ENCODE data around the gene SLC17A7.

Gene SLC17A7

GRCh38 chr19:49443366-49444099 lies 2.2 kb upstream of the SLC17A7 start:
- peak; percentile 98 for DNase-seq

- peak; percentile 73 for DNase-seq
Observed at GRCh38 chr19:49442771-49443365, 1.5 kb upstream of the SLC17A7 start.

- no peak for DNase-seq
Observed at GRCh38 chr19:49442354-49442753, 1.0 kb upstream of the SLC17A7 start.

- no peak for DNase-seq
Observed at GRCh38 chr19:49441960-49442350, 628 bp upstream of the SLC17A7 start.

DNA sequence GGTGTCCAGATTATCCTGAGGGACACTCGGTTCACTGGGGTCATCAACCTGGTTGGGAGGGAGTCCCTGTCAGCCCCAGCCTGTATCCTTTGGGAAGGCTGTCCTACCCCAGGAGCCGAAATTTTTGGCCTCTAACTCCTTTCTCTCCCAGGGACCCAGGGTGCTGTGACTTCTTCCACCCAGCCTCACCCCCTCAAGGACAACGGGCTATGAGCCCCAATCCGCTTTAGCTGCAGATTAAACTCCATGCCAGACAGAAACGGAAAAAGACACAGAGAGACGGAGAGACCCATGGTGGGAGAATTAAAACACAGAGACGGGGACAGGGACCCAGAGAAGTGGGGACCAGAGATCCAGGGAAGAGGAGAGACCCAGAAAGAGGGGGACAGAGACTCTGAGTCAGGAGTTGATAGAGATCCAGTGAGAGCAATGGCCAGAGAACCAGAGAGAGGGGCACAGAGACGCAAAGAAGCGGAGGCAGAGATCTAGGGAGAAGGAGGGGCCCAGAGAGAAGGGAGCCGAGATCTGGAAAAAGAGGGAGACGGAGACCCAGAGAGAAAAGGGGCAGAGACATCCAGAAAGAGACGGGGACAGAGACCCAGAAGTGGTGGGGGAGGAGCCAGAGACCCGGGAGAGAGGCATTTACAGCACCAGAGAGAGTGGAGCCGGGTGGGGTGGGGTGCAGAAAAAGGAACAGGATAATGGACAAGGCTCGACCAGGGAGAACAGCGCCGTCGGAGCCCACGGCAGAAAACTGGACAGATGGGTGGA lies 703 bp downstream of the SLC17A7 start:
- DNase-seq = no peak

DNA sequence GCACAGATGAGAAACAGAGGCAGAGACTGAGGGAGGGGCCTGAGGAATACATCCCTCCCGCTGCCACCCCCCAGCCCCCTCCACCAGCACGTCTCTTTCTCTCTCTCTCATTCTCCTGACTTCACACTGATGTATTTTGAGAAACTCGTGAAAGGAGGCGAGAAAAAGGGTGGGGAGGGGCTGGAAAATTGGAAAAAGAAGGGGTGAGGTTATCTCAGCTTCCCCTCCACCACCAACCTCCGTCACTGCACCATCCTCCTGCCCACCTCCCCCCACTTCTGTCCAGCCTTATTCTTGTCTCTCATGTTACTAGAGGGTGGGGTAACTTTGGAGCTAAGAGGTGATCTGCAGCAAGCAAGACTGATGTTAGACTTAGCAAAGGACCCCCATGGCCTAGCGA lies 1.5 kb downstream of the SLC17A7 start:
- DNase-seq = no peak

DNA sequence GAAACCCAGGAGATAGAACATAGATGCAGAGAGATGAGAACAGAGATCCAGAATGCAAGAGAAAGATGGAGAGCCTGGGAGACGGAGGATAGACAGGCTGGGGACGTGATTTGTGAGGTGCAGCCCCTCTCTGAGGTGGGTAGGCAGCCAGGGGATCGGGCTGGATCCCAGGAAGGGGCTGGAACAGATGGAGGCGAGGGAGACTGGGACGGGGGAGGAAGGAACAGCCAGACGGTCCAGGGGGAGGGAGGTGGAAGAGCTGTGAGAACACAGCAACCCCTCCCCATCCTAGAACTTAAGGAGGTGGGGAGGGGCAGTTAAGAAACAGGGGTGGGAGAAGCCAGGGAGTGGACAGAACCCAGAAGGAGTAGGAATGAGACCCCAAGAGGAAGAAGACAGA lies 3.1 kb downstream of the SLC17A7 start:
- no peak for DNase-seq

GRCh38 chr19:49437231-49437630 lies 4.1 kb downstream of the SLC17A7 start:
- DNase-seq = no peak

DNA sequence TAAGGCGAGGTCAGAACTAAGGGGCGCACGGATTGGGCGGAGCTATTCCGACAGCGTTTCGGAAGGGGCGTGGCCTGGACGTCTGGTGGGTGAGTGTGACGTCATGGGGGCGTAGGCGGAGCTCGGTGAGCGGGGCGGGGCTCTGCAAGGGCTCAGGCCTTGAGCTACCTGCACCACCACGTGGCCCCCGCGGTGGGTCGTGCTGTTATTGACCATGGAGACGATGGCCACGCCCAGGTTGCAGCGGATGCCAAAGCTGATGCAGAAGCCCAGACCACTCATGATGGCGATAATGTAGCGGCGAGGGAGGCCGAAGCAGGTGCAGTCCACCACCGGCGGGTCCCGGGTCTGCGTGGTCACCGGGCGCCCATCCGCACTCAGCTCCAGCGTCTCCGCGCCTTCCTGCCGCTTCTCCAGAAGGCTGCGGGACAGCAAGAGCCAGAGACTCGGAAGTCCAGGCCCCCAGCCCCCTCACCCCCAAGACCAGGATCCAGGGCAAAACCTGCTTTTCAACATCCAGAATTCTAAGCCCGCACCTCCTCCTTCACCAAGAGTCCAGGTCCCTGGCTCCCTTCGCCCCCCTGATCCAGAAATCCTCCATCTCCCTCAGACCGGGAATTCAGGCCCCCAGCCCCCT lies 4.8 kb downstream of the SLC17A7 start:
- peak; percentile 77 for DNase-seq

- no peak for DNase-seq
Observed at GRCh38 chr19:49435670-49436069, 5.7 kb downstream of the SLC17A7 start.

DNA sequence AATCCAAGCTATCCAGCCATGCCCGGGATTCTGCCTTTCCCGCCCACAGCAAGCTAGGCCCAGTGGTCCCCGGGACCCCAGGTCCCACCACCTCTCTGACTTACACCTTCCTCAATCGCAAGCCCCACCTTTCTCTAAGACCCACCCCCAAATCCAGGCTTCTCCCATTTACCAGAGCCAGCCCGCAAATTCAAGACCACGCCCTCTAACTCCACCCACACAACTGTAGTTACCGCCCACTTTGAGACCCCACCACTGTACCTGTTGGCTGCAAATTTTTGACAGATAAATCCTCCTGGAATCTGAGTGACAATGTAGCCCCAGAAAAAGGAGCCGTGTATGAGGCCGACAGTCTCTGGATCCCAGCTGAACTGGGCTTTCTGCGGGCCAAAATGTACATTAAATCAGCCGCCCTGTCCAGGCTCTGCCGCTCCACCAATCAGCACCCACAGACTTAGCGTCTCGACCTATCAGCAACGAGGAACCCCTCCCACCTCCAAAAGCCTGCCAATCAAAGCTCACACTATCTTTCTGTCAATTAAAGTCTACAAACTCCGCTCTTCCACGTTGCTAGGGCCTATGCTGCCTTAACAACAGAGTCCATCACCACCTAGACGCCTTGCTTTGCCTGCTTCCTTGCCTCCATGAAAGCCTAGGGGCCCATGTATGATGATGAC lies 6.3 kb downstream of the SLC17A7 start:
- DNase-seq = no peak

- DNase-seq = no peak
Observed at GRCh38 chr19:49433240-49433901, 8.0 kb downstream of the SLC17A7 start.

DNA sequence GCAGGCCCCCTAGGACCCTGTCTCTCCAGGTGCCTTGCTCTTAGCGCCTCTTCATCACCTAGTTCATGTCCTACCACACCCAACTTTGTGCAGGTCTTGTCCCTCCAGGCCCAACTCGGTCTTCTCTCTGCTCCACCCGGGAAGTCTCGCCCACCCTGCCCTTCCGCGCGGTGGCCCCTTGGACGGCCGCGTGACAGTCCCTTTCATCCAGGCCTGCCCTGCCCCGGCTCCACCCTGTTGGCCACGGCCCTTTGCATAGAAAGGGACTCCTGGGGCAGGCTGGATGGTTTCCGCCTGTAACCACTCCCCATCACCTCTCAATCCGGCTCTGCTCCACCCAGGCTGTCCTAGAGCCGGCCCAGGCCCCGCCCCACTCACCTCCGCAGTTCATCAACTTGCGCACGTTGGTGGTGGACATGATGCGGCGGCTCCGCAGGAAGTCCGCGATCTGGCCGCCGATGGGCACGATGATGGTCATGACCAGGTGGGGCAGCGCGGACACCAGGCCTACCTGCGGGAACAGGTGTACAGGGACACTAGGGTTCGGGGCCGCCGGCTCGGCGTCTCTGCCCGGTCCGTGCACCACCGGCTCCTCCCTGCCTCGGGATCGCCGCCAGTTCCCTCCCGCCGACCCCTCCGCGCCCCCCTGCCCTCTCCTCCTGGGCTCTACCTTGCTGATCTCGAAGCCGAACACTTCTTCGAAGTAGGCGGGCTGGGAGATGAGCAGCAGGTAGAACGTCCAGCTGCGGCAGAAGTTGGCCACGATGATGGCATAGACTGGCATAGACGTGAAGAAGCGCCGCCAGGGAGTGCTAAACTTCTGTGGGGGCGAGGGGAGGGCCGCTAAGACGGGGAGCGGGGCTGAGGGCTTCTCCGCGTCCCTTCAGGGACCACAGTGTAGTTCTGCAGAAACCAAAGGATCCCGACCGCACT lies 8.9 kb downstream of the SLC17A7 start:
- peak; percentile 43 for DNase-seq

- DNase-seq = peak; percentile 52
Observed at GRCh38 chr19:49431330-49431749, 10.0 kb downstream of the SLC17A7 start.

DNA sequence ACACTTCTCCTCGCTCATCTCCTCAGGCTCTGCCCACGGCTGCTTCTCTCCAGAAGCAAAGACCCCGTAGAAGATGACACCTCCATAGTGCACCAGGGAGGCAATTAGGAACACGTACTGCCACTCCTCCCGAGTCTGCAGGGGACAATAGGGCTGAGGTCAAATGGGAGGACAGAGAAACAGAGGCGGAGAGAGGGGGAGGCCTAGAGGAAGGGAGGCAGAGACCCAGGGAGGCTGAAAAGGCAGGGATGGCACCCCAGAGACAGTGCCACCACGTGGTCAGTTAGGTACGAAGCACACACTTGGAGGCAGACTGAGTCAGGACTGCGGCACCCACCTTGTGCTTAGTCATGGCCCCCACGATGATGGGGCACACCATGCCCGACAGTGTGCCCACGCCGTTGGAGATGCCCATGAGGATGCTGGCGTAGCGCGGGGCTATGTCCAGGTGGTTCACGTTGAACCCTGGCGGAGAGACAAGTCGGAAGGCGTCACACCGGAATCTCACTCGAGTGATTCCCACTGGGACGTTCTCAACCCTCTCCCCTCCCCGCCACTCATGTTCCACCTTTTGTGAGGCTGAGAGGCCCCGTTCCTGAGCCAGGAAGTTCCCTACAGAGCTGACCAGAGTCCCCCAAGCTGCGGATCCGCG lies 10.5 kb downstream of the SLC17A7 start:
- DNase-seq = peak; percentile 65

- no peak for DNase-seq
Observed at GRCh38 chr19:49430172-49430677, 11.1 kb downstream of the SLC17A7 start.

DNA sequence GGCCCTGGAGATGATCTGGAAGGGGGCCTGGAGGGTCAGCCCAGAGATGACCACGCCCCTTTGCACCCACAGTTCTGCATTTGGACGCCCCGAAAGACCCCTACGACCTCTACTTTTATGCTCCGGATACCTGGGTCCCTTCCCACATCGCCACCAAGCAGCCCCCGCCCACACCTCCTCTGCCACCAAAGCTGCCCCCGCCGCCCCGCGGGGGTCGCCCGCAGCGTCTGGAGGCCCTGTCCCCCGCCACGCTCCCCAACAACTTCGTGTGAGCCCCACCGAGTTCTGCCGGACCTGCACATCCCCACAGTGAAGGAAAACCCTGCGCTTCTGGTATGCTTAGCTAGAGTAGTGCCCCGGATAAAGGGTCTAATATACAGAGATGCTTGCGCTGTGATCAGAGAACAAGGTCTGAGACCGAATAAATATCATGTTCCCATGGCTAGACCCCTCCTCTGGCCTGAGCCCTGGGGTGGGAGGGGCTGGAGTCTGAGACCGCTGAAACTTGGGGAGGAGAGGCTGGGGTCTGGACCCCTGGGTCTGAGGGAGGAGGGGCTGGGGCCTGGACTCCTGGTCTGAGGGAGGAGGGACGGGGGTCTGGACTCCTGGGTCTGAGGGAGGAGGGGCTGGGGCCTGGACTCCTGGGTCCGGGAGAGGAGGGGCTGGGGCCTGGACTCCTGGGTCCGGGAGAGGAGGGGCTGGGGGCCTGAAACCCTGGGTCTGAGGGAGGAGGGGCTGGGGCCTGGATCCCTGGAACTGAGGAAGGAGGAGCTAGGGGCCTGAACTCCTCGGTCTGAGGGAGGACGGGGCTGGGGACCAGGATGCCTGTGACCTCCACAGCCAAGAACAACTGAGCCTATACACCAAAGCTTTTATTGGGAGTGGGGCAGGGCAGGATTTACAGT lies 12.5 kb downstream of the SLC17A7 start:
- DNase-seq = no peak

DNA sequence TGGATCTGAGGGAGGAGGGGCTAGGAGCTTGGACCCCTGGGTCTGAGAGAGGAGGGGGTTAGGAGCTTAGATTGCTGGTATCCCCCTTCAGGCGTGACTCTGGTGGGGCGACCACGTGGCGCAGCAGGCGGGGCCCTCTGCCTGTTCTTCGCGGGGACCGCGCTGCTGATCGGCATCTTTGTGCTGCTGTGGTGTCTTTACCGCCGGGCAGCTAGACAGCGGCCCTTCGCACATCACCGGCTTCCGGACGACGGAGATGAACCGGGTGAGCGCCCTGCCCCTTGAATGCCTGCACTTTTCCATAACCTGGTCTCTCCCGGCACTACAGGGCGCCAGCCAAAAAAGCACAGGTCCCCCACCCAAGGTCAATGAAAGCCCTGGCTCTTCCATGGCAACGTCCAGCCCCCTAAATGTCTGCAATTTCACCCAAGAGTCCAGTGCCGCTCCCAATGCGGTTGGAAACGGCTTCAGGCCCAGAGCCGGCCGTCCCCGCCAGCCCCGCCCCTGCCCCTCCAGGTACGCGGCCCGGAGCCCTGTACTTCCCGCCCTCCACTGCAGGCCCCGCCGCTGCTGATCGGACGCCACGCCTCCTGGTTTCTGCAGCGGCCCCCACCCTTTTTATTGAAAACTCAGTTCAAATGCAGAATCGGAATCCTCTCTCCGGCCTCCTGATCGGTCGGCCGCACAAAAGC lies 13.3 kb downstream of the SLC17A7 start:
- DNase-seq = peak; percentile 67

DNA sequence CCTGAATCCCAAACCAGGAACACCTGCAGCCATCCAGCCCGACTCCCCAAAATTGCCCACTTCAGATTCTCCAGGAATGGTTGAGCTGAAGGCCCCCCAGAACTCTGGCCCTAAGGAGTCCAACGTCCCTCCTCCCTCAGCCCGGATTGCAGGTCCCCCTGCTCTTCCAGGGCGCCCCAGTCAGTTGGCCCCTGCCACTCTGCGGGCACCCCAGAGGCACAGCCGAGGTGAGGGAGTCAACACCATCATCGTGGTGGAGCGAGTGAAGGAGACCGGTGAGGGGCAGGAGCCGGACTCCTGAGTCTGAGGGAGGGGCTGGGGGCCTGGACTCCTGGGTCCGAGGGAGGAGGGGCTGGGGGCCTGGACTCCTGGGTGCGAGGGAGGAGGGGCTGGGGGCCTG lies 14.0 kb downstream of the SLC17A7 start:
- no peak for DNase-seq
